ENCODE data around the gene KLF2.

The KLF2 gene

DNA sequence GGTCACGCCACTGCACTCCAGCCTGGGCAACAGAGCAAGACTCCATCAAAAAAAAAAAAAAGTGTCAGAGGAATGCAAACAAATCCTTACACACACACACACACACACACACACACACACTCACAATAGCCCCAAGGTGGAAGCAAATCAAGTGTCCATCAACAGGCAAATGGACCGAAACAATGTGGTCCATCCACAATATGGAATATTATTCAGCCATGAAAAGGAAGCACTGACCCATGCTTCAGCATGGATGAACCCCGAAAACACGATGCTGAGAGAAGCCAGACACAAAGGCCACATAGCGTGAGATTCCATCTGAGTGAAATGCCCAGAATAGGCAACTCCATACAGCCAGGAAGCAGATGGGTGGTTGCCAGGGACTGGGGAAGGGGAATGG lies 16.5 kb upstream of the KLF2 start:
- no peak for DNase-seq (ENCODE audit: low spot score)

DNA sequence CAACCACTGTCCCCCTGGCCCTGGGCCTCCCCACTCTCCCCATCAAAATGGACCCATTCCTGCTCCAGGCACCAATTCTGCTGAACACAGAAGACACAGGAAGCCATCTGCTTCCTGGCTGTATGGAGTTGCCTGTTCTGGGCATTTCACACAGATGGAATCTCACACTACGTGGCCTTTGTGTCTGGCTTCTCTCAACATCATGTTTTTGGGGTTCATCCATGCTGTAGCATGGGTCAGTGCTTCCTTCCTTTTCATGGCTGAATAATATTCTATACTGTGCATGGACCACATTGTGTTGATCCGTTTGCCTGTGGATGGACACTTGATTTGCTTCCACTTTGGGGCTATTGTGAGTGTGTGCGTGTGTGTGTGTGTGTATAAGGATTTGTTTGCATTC lies 15.0 kb upstream of the KLF2 start:
- no peak for DNase-seq (ENCODE audit: low spot score)

DNA sequence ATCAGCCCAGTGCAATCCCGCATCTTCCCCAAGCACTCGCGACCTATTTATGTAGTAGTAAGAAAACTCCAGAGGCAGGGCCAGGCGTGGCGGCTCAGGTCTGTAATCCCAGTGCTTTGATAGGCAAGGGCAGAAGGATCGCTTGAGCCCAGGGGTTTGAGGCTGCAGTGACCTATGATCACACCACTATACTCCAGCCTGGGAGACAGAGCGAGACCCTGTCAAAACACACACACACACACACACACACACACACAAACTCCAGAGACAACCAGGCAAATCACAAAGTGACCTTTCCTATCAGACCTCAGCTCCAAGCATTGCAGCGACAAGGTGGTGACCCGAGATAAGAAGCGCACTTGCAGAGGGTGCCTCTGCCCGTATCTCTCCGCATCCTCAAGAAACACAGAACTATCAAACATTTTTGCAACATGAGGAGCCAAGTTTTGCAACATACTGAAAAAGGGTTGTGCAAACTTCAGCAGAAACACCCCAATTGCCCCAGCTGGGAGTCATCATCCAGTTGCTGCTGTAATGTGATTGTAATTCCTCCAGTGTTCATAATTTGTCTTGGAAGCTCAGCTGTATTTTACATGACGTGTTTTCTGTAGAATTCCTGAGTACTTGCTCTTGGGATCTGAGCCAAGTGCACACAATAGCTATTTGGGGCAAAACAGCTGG lies 8.7 kb upstream of the KLF2 start:
- peak; percentile 96 for DNase-seq (ENCODE audit: low spot score)

DNA sequence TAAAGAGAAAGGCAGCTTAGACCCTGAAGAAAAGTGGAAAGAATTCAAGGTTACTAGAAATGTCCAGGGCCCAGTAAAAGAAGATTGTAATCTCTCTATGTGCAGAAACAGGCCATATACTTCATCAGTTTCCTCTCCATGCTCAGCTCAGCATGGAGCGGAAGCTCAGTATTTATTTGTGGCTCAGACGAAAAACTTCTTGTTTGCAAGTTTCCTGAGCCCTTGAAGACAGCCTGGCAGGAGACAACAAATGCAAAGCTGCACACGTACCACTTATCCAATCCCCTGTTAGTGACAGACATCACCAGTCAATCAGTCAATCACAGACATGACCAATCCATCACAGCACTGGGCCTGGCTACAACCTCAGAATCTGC lies 8.1 kb upstream of the KLF2 start:
- DNase-seq (ENCODE audit: low spot score): no peak

DNA sequence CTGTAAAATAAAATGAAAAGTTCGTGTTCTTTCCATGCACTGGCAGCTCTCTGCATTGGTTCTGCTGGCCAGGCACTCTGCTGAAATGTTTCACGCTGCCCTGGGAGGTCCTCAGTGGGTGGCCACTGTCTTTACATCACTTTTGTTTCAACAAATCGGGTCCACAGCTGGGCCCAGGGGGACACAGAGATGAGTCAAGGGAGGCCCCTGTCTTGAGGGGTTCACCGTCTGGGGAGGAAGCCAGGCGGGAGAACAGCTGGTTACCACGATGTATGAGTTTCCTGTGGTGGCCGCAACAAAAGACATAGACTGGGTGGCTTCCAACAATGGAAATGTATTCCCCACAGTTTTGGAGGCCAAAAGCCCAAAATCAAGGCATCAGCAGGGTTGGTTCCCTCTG lies 5.1 kb upstream of the KLF2 start:
- no peak for DNase-seq (ENCODE audit: low spot score)

DNA sequence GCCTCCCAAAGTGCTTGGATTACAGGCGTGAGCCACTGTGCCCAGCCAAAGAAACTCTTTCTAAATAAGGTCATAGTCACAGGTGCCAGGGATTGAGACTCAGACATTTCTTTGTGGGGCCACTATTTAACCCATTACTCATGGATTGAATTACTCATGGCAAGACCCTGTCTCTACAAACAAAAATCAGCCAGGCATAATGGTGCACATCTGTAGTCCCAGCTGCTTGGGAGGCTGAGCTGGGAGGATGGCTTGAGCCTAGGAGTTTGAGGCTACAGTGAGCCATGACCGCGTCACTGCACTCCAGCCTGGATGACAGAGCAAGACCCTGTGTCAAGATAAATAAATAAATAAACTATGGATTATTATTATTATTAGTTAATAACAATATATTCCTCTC lies 3.6 kb upstream of the KLF2 start:
- DNase-seq (ENCODE audit: low spot score): no peak

DNA sequence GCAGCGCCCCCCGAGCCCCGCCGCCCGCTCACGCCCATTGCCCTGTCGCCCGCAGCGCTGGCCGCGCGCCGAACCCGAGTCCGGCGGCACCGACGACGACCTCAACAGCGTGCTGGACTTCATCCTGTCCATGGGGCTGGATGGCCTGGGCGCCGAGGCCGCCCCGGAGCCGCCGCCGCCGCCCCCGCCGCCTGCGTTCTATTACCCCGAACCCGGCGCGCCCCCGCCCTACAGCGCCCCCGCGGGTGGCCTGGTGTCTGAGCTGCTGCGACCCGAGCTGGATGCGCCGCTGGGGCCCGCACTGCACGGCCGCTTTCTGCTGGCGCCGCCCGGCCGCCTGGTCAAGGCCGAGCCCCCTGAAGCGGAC lies 518 bp downstream of the KLF2 start:
- DNase-seq (ENCODE audit: low spot score): no peak

DNA sequence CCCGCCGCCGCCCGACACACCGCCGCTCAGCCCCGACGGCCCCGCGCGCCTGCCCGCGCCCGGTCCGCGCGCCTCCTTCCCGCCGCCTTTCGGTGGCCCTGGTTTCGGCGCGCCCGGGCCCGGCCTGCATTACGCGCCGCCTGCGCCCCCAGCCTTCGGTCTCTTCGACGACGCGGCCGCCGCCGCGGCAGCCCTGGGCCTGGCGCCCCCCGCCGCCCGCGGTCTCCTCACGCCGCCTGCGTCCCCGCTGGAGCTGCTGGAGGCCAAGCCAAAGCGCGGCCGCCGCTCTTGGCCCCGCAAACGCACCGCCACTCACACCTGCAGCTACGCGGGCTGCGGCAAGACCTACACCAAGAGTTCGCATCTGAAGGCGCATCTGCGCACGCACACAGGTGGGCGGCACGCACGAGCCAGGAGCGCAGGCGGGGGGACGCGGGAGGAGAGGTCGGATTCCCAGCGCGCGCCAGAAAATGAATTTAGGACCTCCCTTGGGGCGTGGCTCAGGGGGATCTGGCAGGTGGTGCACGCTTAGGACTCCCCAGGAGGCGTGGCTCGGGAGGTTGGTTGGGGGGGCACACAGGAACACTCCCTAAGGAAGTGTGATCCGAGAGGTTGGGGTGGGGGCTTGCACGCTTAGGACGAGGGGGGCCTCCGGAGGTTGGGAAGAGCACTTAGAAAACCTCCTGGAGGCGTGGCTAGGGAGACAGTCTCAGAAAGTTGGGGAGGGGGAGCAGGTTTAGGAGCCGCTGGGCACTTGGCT lies 1.2 kb downstream of the KLF2 start:
- peak; percentile 13 for DNase-seq (ENCODE audit: low spot score)

DNA sequence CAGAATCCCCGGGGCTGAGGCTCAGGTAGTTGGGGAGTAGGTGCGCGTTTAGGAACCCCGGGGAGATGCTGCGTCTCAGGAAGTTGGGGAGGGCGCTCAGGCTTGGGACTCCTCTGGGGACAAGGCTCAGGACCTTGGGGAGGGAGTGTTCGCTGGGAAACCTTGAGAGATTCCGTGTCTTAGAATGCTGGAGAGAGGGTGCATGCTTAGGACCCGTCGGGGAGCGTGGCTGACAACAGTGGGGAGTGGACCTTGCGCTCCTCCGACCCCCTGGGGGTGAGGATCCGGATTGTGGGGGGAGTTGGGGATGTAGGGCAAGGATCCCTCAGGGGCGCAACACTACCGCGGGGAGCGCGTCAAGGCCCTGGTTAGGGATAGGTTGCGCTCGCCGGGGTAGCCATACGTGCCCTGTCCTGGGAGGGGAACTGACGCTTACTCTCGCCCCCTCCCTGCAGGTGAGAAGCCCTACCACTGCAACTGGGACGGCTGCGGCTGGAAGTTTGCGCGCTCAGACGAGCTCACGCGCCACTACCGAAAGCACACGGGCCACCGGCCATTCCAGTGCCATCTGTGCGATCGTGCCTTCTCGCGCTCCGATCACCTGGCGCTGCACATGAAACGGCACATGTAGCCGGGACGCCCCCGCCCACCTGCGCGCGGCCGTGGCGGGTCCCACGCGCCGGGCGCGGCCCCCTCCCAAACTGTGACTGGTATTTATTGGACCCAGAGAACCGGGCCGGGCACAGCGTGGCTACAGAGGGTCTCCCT lies 2.0 kb downstream of the KLF2 start:
- DNase-seq (ENCODE audit: low spot score): no peak

DNA sequence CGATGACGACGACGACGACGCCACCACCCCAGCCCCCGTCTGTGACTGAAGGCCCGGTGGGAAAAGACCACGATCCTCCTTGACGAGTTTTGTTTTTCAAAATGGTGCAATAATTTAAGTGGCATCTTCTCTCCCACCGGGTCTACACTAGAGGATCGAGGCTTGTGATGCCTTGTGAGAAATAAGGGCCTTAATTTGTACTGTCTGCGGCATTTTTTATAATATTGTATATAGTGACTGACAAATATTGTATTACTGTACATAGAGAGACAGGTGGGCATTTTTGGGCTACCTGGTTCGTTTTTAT lies 2.5 kb downstream of the KLF2 start:
- no peak for DNase-seq (ENCODE audit: low spot score)

DNA sequence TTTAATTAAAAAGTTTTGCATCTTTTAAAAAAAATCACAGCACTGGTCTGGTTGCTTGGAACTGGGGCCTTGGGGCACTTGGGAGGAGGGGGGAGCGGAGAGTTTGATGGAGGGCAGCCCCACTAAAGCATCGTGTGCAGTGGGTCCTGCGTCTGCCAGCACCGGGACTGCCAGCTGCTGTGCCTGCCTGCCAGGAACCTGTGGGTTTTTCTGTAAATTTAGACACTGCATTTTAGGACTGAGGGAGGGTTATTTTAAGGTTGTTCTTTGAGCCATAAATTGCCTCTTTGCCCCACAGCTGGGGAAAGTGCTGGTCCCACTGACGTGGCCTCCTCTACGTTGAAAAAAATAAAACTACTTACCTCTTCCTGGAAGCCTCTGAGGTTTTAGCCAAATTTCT lies 2.9 kb downstream of the KLF2 start:
- DNase-seq (ENCODE audit: low spot score): no peak

DNA sequence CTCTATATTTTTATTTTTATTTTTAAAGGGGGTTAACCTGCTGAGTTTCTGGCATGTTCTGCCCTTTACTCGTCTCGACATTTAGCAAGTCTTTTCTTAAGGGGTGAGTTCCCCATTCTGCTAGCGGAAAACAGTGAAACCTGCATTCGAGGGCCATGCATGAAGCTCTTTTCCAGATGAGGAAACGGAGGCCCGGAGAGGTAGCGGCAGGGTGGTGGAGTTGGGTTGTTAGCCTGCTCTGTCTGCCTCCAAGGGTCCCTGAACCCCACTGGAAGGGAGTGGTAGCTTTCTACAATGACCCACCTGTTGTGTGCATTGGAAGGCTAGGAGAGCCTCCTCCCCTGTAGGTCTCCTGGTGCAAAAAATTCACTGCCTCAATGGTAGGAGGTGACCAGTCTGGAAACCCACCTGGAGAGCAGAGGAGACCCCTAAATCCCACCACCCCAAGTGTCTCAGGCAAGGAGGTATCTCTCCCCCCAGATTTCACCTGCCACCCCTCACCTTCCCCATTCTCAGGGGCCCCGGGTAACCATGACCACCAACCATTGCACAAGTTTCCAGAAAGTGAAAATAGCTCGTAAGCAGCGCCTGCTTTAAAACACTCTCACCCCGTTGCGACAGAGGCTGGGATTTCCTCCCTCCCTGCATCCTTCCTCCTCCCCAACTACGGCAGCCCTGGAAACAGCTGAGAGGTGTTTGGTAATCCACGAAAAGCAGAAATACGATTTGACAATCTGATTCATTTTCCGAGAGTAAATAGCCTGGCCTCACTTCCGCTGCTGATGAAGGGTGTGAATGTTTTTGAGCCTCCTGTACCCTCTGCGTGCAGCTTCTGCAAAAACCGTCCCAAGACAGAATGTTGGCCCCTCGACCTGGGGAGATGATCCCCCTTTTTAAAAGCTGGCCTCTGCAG lies 3.5 kb downstream of the KLF2 start:
- peak; percentile 72 for DNase-seq (ENCODE audit: low spot score)

DNA sequence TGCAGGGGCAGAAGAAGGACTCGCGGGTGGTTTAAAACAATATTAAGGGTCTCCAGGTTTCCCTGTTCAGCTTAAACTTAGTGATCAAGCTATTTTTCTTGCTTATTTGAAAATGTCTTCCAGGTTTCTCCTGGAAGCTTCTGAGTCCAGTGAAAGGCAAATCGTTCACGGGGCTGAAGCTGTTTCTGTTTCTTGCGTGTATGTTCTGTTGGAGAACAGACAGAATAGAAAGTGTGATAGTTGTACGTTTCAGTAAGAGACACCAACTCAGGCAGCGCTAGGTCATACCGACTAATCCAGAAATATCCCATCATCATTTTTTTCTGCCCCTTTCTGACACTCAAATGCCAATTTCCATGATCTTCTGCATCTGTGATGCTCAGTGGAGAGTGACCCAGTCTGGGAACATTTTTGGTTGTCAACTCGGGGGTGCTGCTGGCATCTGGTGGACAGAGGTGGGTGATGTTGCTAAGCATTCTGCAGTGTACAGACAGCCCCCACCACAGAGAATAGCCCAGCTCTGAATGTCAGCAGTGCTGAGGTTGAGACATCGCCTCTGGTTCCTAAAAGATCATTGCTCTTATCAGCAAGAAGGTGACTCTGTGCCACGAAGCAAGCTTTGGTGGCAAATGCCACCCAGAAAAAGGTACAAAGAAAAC lies 4.3 kb downstream of the KLF2 start:
- DNase-seq (ENCODE audit: low spot score): no peak

DNA sequence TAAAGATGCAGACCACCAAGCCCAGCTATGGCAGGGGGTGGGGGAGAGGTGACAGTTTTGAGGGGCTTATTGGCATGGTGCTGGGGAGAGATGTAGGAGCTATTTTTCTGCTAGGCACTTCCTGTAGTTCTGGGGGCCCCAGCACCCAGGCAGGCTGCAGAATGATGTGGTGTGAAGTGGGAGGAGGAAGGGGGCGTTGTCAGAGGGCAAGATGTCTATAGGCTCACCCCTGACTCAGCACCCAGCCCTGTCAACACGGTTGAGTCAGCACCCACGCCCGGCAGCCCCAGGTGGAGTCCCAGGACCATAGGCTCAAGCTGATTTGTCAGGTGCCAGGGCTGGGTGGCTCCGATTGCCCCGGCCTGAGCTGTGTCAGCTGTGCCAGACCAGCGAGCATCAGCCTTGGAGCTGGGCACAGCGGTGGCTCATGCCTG lies 5.8 kb downstream of the KLF2 start:
- peak; percentile 70 for DNase-seq (ENCODE audit: low spot score)

DNA sequence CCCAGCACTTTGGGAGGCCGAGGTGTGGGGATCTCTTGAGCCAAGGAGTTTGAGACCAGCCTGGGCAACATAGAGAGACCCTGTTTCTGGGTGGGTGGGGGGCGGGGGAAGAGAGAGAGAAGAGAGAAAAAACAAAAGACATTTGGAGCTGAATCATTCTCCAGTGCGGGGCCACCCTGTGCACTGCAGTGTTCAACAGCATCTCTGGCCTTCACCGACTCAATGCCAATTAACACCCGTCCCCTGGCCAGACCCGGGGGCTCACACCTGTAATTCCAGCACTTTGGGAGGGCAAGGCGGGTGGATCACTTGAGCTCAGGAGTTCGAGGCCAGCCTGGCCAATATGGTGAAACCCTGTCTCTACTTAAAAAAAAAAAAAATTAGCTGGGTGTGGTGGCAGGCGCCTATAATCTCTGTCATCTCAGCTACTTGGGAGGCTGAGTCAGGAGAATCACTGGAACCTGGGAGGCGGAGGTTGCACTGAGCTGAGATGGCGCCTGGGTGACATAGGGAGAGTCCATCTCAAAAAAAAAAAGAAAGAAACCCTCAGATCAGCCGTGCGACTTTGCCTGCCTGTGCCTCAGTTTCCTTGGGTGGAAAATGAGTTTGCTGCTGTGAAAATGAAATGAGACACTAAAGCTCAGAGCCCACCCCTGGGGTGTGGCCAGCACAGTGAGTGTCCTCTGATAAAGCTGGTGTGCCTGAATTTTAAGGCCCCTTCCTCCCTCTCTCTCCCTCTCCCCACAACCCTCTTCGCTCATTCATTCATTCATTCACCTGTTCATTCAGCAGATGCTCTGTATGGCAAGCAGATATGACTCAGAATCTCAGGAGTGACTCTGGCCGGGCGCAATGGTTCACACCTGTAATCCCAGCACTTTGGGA lies 6.4 kb downstream of the KLF2 start:
- no peak for DNase-seq (ENCODE audit: low spot score)

DNA sequence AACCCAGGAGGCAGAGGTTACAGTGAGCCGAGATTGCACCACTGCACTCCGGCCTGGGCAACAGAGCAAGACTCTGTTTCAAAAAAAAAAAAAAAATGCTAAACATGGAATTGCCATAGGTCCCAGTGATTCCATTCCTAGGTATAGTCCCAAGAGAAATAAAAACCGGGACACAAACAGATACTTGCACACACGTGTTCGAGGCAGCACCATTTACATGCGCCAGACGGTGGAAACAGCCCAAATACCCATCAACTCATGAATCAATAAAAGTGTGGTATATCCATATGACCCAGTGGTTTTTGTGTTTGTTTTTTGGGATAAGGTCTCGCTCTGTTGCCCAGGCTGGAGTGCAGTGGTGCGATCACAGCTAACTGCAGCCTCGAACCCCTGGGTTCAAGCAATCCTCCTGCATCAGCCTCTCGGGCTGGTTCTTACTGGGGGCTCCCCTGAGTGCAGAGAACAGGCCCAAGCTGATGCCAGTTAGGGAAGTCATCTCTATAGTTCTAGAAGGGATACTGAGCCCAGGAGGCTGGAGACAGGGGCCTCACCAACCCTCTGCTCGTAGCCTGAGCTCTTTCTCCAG lies 8.5 kb downstream of the KLF2 start:
- no peak for DNase-seq (ENCODE audit: low spot score)

DNA sequence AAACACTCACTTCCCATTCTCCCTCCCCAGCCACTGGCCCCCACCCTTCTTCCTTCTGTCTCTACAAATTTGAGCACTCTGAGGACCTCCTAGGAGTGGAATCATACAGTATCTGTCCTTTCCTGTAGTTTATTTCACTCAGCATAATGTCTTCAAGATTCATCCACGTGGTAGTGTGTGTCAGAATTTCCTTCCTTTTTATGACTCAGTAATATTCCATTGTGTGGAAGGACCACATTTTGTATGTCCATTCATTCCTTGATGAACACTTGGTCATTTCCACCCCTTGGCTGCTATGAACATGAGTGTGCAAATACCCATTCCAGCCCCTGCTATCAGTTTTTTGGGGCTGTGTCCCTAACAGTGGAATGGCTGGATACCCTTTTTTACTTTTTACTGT lies 9.8 kb downstream of the KLF2 start:
- no peak for DNase-seq (ENCODE audit: low spot score)

DNA sequence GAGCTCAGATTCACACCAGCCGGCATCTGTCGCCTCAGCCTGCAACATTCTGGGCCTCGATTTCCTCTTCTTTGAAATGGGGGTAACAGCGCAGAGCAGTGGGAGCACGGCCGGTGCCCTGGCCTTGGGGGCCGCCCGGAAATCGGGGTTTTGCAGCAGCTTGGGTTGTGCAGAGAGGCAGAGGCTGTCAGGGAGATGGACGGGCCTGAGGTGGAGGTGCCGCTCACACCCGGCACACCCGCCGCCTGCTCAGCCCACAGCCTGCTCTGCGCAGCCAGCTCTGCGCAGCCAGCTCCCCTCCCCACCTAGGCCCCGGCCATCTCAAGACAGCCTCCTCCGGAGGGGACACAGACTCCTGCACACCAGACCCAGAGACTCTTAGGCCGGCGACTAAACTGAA lies 10.6 kb downstream of the KLF2 start:
- no peak for DNase-seq (ENCODE audit: low spot score)

DNA sequence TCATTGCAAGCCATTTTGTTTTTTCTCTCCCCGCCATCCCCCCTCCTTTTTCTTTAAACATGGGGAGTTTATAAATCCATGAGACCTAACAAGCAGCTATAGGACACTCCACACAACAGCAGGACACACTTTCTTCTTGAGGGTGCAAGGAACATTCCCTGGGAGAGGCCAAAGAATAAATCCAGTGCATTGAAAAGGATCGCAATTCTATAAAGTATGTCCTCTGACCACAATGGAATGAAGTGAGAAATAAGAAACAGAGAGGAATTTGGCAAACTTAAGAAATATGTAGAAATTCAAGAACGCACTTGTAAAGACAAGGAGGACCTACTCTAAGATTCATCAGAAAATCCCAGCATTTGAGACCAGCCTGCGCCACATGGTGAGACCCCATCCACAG lies 11.9 kb downstream of the KLF2 start:
- peak; percentile 36 for DNase-seq (ENCODE audit: low spot score)

DNA sequence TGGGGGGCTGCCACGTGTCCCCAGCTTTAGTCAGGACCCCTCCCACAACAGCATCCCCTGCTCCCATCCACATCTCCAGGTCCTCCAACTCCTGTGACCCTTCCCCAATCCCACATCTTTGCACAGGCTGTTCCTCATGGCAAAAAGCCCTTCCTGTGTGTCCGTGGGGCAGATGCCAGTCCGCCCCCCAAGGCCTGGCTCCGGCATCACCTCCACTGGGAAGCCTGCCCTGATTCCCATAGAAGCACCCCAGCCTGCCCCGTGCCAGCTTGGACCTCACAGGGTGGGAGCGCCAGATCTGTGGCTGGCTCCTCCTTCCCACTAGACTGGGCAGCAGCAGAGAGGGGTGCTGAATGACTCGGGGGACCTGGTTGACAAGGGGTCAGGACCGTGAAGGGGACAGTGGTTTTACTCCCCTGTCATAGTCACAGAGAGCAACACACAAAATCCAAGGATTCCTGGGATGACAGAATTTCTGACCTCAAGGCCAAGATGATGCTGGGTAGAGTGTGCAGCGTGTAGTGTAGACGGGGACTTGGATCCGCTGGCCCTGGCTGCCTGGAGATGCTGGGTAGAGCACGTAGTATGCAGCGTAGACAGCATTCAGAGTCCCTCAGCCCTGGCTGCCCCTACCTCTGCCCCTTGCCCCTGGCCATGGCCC lies 13.3 kb downstream of the KLF2 start:
- DNase-seq (ENCODE audit: low spot score): peak; percentile 4

Data from AG08395 (cell line).